GM12891 (cell line): ENCODE data around the gene SMARCAL1.

Experiments
- PAX5 ChIP-seq: IDR thresholded peaks from 2 replicates; pipeline ENCODE4 v1.6.1; 2011; ENCODE audit warnings: low read length, moderate library complexity, mild to moderate bottlenecking; ENCODE audit not compliant: insufficient read depth, severe bottlenecking
- POLR2A ChIP-seq: IDR thresholded peaks from 2 replicates; pipeline ENCODE4 v1.6.1; 2011; ENCODE audit warnings: low read depth, low read length, control low read depth
- POLR2AphosphoS5 ChIP-seq: IDR thresholded peaks from 2 replicates; pipeline ENCODE4 v1.6.1; 2011; ENCODE audit warnings: low read depth, low read length, control low read depth
- POU2F2 ChIP-seq: IDR thresholded peaks from 2 replicates; pipeline ENCODE4 v1.6.1; 2011; ENCODE audit warnings: low read depth, mild to moderate bottlenecking, control low read depth, low read length, moderate library complexity
- SPI1 ChIP-seq: IDR thresholded peaks from 2 replicates; pipeline ENCODE4 v1.6.1; 2011; ENCODE audit warnings: low read depth, low read length, control low read depth
- TAF1 ChIP-seq: IDR thresholded peaks from 2 replicates; pipeline ENCODE4 v1.6.1; 2011; ENCODE audit warnings: low read depth, low read length, control low read depth

GRCh38 chr2:216464104-216464720 is 51.9 kb downstream of the SMARCAL1 start:
- TF ChIP-seq POLR2A (no peak), PAX5 (no peak), TAF1 (no peak), SPI1 (no peak), POLR2AphosphoS5 (no peak), POU2F2 (no peak)
